Loucy (cell line): Measurements from ENCODE around the gene NAV1.

ENCODE experiments used
- EZH2phosphoT487 ChIP-seq: fragments of 200-600 bp; IDR thresholded peaks from 2 replicates; pipeline ENCODE4 v1.6.1; 2018; ENCODE audit warnings: antibody characterized with exemption, mild to moderate bottlenecking, moderate library complexity, borderline replicate concordance
- TF ChIP-seq, protein P1 (sequence below): fragments of 200-600 bp; sonication (generic); conservative IDR thresholded peaks from 2 replicates; pipeline ENCODE4 v1.5.1; 2014; ENCODE audit warnings: mild to moderate bottlenecking, antibody characterized with exemption, low read length

DNA sequence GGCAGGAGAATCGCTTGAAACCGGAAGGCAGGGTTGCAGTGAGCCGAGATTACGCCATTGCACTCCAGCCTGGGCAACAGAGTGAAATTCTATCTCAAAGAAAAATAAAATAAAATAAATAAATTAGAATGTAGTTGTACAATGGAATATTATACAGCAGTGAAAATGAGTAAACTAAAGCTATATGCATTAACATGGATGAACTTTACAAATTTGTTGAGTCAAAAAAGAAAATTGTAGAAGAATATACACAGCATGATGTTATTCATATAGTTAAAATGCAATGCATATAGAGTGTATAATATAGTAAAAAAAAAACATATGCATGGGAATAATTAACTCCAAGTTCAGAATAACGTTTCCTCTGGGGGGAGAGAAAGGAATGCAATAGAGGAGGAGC, 11.0 kb upstream of the NAV1 start:
- TF ChIP-seq, protein P1, sequence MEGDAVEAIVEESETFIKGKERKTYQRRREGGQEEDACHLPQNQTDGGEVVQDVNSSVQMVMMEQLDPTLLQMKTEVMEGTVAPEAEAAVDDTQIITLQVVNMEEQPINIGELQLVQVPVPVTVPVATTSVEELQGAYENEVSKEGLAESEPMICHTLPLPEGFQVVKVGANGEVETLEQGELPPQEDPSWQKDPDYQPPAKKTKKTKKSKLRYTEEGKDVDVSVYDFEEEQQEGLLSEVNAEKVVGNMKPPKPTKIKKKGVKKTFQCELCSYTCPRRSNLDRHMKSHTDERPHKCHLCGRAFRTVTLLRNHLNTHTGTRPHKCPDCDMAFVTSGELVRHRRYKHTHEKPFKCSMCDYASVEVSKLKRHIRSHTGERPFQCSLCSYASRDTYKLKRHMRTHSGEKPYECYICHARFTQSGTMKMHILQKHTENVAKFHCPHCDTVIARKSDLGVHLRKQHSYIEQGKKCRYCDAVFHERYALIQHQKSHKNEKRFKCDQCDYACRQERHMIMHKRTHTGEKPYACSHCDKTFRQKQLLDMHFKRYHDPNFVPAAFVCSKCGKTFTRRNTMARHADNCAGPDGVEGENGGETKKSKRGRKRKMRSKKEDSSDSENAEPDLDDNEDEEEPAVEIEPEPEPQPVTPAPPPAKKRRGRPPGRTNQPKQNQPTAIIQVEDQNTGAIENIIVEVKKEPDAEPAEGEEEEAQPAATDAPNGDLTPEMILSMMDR, result no peak
- no peak for TF ChIP-seq EZH2phosphoT487
